IPS-20b (cell line): ENCODE data around the gene KLHL33.

ENCODE experiments used
- H3K27ac ChIP-seq: one replicate; pipeline ENCODE4 v1.5.1; 2013; ENCODE audit warnings: low read length
- H3K27me3 ChIP-seq: 2 replicates; pipeline ENCODE4 v1.6.1; 2013; ENCODE audit warnings: mild to moderate bottlenecking, low read length, inconsistent platforms; ENCODE audit not compliant: insufficient read depth
- H3K36me3 ChIP-seq: 2 replicates; pipeline ENCODE4 v1.6.1; 2013; ENCODE audit warnings: low read depth, mild to moderate bottlenecking, inconsistent platforms, low read length, moderate library complexity; ENCODE audit not compliant: insufficient read depth
- H3K4me1 ChIP-seq: 2 replicates; pipeline ENCODE4 v1.6.1; 2013; ENCODE audit warnings: mild to moderate bottlenecking, control low read depth, inconsistent platforms, low read length, moderate library complexity; ENCODE audit not compliant: insufficient read depth
- H3K4me3 ChIP-seq: 2 replicates; pipeline ENCODE4 v1.5.1; 2013; ENCODE audit warnings: mild to moderate bottlenecking, low read length, inconsistent platforms
- H3K9ac ChIP-seq: 2 replicates; pipeline ENCODE4 v1.6.1; 2013; ENCODE audit warnings: low read depth, mild to moderate bottlenecking, inconsistent platforms, low read length, moderate library complexity
- H3K9me3 ChIP-seq: 2 replicates; pipeline ENCODE4 v1.6.1; 2013; ENCODE audit warnings: mild to moderate bottlenecking, low read depth, low read length, inconsistent platforms; ENCODE audit not compliant: insufficient read depth

Gene KLHL33

GRCh38 chr14:20400965-20401593 is 34.9 kb downstream of the KLHL33 start:
- no peaks in the 10 kb centered on the region for H3K27me3 ChIP-seq
- no peak overlapping the region for H3K27ac ChIP-seq
- no peak overlapping the region for H3K9ac ChIP-seq
- H3K9me3 ChIP-seq = no peaks in the 10 kb centered on the region
- peaks cover 18% of the 10 kb centered on the region for H3K36me3 ChIP-seq
- H3K4me1 ChIP-seq = no peaks in the 10 kb centered on the region
- H3K4me3 ChIP-seq = no peak overlapping the region

GRCh38 chr14:20400589-20400964 is 35.4 kb downstream of the KLHL33 start:
- Histone ChIP-seq H3K27me3 (no peaks in the 10 kb centered on the region), H3K9me3 (no peaks in the 10 kb centered on the region), H3K36me3 (peaks cover 18% of the 10 kb centered on the region), H3K9ac (no peak overlapping the region), H3K4me1 (no peaks in the 10 kb centered on the region), H3K27ac (no peak overlapping the region), H3K4me3 (no peak overlapping the region)

GRCh38 chr14:20397511-20397910 is 38.5 kb downstream of the KLHL33 start:
- H3K36me3 ChIP-seq = peaks cover 23% of the 10 kb centered on the region
- no peak overlapping the region for H3K9ac ChIP-seq
- H3K4me1 ChIP-seq = no peaks in the 10 kb centered on the region
- H3K4me3 ChIP-seq = no peak overlapping the region
- no peak overlapping the region for H3K27ac ChIP-seq
- no peaks in the 10 kb centered on the region for H3K9me3 ChIP-seq
- no peaks in the 10 kb centered on the region for H3K27me3 ChIP-seq

- Histone ChIP-seq H3K27ac (no peak overlapping the region), H3K27me3 (no peaks in the 10 kb centered on the region), H3K9me3 (no peaks in the 10 kb centered on the region), H3K36me3 (peaks cover 56% of the 10 kb centered on the region), H3K4me1 (no peaks in the 10 kb centered on the region), H3K4me3 (no peak overlapping the region), H3K9ac (no peak overlapping the region)
Observed at GRCh38 chr14:20391505-20391904, 44.5 kb downstream of the KLHL33 start.

- H3K9me3 ChIP-seq = no peaks in the 10 kb centered on the region
- H3K4me3 ChIP-seq = no peak overlapping the region
- H3K4me1 ChIP-seq = no peaks in the 10 kb centered on the region
- H3K27ac ChIP-seq = no peak overlapping the region
- H3K27me3 ChIP-seq = no peaks in the 10 kb centered on the region
- peaks cover 71% of the 10 kb centered on the region for H3K36me3 ChIP-seq
- no peak overlapping the region for H3K9ac ChIP-seq
Observed at GRCh38 chr14:20388159-20388558, 47.8 kb downstream of the KLHL33 start.

- Histone ChIP-seq H3K27ac (no peak overlapping the region), H3K9ac (no peak overlapping the region), H3K36me3 (peaks cover 70% of the 10 kb centered on the region), H3K4me1 (no peaks in the 10 kb centered on the region), H3K27me3 (no peaks in the 10 kb centered on the region), H3K4me3 (no peak overlapping the region), H3K9me3 (no peaks in the 10 kb centered on the region)
Observed at GRCh38 chr14:20387576-20387975, 48.4 kb downstream of the KLHL33 start.

- H3K4me1 ChIP-seq = no peaks in the 10 kb centered on the region
- H3K9me3 ChIP-seq = no peaks in the 10 kb centered on the region
- no peak overlapping the region for H3K9ac ChIP-seq
- H3K4me3 ChIP-seq = no peak overlapping the region
- H3K27me3 ChIP-seq = no peaks in the 10 kb centered on the region
- peaks cover 70% of the 10 kb centered on the region for H3K36me3 ChIP-seq
- no peak overlapping the region for H3K27ac ChIP-seq
Observed at GRCh38 chr14:20386276-20386855, 49.6 kb downstream of the KLHL33 start.

- no peaks in the 10 kb centered on the region for H3K4me1 ChIP-seq
- H3K27me3 ChIP-seq = no peaks in the 10 kb centered on the region
- H3K9me3 ChIP-seq = no peaks in the 10 kb centered on the region
- H3K27ac ChIP-seq = no peak overlapping the region
- no peak overlapping the region for H3K9ac ChIP-seq
- H3K4me3 ChIP-seq = no peak overlapping the region
- peaks cover 72% of the 10 kb centered on the region for H3K36me3 ChIP-seq
Observed at GRCh38 chr14:20384886-20385285, 51.1 kb downstream of the KLHL33 start.

- Histone ChIP-seq H3K36me3 (peaks cover 72% of the 10 kb centered on the region), H3K4me3 (no peak overlapping the region), H3K9me3 (no peaks in the 10 kb centered on the region), H3K4me1 (no peaks in the 10 kb centered on the region), H3K27me3 (no peaks in the 10 kb centered on the region), H3K27ac (no peak overlapping the region), H3K9ac (no peak overlapping the region)
Observed at GRCh38 chr14:20384321-20384720, 51.6 kb downstream of the KLHL33 start.

- H3K4me3 ChIP-seq = no peak overlapping the region
- peaks cover 75% of the 10 kb centered on the region for H3K36me3 ChIP-seq
- H3K27ac ChIP-seq = no peak overlapping the region
- no peaks in the 10 kb centered on the region for H3K27me3 ChIP-seq
- H3K9me3 ChIP-seq = no peaks in the 10 kb centered on the region
- H3K4me1 ChIP-seq = no peaks in the 10 kb centered on the region
- H3K9ac ChIP-seq = no peak overlapping the region
Observed at GRCh38 chr14:20383636-20384035, 52.3 kb downstream of the KLHL33 start.

- Histone ChIP-seq H3K4me3 (no peak overlapping the region), H3K9me3 (no peaks in the 10 kb centered on the region), H3K27me3 (no peaks in the 10 kb centered on the region), H3K27ac (no peak overlapping the region), H3K36me3 (peaks cover 78% of the 10 kb centered on the region), H3K4me1 (no peaks in the 10 kb centered on the region), H3K9ac (no peak overlapping the region)
Observed at GRCh38 chr14:20383032-20383431, 52.9 kb downstream of the KLHL33 start.

- H3K36me3 ChIP-seq = peaks cover 74% of the 10 kb centered on the region
- no peak overlapping the region for H3K4me3 ChIP-seq
- H3K9ac ChIP-seq = no peak overlapping the region
- no peaks in the 10 kb centered on the region for H3K27me3 ChIP-seq
- no peaks in the 10 kb centered on the region for H3K9me3 ChIP-seq
- H3K4me1 ChIP-seq = no peaks in the 10 kb centered on the region
- H3K27ac ChIP-seq = no peak overlapping the region
Observed at GRCh38 chr14:20382526-20382925, 53.4 kb downstream of the KLHL33 start.
